Left colon (tissue), 2 donors: ENCODE results near the gene ATG16L2. TPM values are rescaled to one million over a fixed set of nuclear protein-coding genes. Genes with fewer than 3 reads are reported as not detected.
A peak's percentile ranks its signal among the peaks of the same experiment; 100 is the strongest.

Source experiments
- ATAC-seq: fragments of 200-7000 bp; cut with Tn5 transposase; one replicate; pipeline ENCODE4 v1.9.1; 2020; ENCODE audit warnings: mild to moderate bottlenecking, moderate library complexity
- DNase-seq, 2 donors: peaks; one replicate each; pipeline ENCODE4 v3.0.0-alpha.2; 2020
- intact Hi-C, 2 donors: fragments of 100-400 bp; cut with DNase I in 1 of 2; cut with micrococcal nuclease in 1 of 2; formaldehyde crosslinking; loops; one replicate each; pipeline versions ENCODE4 v1.11.2 to v1.14.0; 2022; cut with DNase I, micrococcal nuclease
- total RNA-seq, 2 donors: library from RNA; stranded (reverse); fragmentation: NEBNext Ultra II Directional; extraction: Animal tissue kit (Norgen Biotek cat#: 25700); gene quantifications; one replicate each; pipeline ENCODE4 v1.2.1, GENCODE V29; 2021
- donor health status: DM: no; HTN: no; CAD: no.
- donor health status: DM: yes; HTN: yes; CAD: no.

Gene ATG16L2
- total RNA-seq, 2 donors from 2014 or later: 44.4 to 54.2 TPM

DNA sequence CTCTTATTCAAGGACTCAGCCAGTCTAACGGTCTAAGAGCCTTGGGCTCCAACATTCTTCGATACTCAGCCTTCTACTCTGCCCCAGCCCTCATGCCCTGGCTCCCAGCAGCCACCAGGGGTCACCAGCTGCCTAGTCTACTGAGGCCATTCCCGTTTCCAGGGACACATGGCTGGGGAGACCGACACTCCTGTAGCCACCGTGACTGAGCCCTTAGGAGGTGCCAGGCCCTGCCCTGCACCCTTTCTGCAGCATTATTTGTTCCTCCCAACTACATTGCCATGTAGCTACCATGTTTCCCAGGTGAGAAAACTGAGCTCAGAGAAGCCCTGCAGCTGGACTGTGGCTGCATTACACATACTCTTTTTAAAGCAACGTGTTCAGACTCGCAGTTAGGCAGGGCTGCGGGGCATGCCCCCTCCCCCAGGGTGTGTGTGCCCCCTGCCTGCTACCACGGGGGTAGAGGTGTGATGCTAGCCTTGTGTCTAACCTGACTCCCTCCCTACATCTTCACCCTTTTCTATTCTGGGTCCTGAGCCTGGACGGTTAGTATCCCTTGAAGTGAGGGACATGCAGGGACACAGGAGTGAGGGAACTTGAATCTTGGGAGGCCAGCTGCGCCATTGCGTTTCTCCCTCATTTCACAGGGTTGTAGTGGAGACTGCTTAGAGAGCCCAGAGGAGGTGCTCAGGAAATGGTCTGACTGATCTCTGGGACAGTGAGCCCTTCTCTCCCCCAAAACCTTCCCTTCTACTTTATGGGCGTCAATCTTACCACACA is 17.5 kb downstream of the ATG16L2 start:
- peak; percentile 72 to 84 for DNase-seq
- intact Hi-C loops: loop anchor here in 1 of 2 donors (10.0 kb wide), 1 partner anchor 343 kb away; no protein-coding TSS in a partner anchor
- peak; percentile 89 for ATAC-seq

DNA sequence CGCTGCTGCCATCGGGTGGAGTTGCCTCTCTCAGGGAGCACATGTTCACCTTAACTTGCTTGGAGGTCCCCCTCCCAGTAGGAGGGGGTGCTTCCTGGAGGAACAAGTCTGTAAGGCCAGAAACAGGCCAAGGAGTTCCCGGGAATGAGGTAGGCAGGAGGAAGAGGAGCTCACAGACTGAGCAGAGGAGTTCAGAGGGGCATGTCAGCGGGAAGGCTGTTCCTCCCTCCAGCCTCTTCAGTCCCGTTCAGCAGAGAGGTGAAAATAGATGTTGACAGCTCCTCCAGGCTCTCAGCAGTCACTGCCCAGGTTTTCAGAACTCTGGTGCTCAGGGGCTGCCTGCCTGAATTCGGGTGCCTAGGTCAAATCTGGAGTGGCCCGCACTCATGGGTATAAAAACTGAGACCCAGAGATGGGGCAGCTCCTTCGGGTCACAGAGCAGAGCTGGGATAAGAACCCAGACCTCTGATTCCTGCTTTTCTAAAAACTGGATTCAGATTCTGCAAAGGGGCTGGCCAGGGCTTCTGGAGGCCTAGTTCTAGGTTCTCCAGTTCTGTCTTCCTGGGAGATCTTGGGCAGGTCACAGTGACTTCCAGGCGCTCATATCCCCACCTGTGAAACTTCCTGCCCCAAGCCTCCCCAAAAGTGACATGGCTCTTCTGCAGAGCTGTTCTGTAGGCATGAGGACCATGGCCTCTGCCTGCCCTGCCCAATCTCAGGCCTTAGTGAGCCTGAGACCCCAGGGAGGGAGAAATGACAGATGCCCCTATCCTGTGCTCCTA is 18.3 kb downstream of the ATG16L2 start:
- intact Hi-C loops: loop anchor here in 1 of 2 donors (10.0 kb wide), 1 partner anchor 342 kb away; no protein-coding TSS in a partner anchor
- ATAC-seq (no peak), DNase-seq (no peak)

DNA sequence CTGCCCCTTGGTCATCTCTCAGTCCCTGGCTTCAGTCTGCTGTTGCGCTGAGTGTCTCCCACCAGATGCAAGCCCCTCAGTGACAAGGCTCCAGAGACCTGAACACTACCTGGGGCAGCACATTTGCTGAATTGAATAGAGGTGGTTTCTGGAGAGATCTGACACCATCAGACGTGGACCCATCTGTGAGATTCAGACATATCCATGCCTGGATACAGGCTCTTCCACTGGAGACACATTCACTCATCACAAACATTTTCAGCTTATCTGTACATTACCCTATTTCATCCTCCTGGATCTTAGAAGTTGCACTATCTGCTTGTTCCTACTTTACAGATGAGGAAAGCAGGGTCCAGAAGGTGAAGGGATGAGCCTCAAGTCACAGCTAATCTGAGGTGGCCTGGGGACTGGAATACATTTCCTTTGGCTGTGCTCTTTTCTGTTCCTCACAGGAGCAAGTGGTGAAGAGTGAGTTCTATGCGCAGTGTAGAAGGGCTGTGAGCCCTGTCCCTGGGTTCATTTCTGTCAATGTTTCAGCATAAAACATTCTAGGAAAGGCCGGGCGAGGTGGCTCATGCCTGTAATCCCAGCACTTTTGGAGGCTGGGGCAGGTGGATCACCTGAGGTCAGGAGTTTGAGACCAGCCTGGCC is 19.0 kb downstream of the ATG16L2 start:
- DNase-seq: no peak
- intact Hi-C loops: loop anchor here in 1 of 2 donors (10.0 kb wide), 1 partner anchor 342 kb away; no protein-coding TSS in a partner anchor
- no peak for ATAC-seq

DNA sequence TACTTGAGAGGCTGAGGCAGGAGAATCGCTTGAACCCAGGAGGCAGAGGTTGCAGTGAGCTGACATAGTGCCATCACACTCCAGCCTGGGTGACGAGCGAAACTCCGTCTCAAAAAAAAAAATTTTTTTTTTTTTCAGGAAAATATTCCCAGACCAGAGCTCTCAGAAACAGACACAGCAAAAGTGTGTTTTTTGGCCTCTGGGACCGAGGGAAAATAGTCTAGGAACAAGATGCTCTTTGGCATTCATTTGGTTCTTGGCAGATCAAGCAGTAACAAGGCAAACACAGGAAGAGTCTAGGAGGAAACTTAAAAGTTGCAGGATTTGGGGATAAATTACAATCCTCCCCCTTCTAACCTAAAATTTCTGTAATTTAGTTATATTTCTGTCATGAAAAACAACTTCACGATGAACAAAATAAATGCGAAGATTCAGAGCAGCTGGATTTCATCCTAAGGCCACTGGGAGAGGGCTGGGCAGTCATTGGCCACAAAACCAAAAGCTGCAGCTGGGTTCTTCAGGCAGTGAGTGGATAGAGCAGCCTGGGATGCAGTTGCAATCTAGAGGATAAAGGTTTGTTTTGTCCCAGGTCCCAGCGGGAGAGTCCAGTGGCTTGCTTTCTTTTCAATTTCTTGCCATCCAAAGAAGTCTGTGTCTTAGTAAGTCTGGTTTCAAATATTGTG is 19.7 kb downstream of the ATG16L2 start:
- DNase-seq (no peak), ATAC-seq (no peak)
- intact Hi-C loops: loop anchor here in 1 of 2 donors (10.0 kb wide), 1 partner anchor 341 kb away; no protein-coding TSS in a partner anchor

DNA sequence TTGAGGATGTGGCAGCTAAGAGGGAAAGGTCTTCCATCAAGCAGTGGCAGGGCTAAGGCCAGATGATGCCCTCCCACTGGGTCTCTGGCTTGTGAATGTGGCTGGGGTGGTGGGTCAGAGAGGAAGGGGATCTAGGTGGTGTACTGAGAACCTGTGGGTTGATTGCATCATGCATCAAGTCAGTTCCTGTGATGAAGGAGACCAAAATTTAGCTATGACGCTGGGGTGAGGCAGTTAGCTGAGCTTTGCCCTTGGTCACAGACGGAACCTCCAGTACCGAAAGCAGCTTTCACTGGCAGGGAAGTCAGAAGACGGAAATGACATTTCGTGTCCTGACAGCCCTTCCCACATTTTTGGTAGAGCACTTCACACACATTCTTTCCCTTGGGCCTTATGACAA is 20.7 kb downstream of the ATG16L2 start:
- ATAC-seq (no peak), DNase-seq (no peak)
- intact Hi-C loops: loop anchor here in 1 of 2 donors (10.0 kb wide), 1 partner anchor 340 kb away; no protein-coding TSS in a partner anchor

DNA sequence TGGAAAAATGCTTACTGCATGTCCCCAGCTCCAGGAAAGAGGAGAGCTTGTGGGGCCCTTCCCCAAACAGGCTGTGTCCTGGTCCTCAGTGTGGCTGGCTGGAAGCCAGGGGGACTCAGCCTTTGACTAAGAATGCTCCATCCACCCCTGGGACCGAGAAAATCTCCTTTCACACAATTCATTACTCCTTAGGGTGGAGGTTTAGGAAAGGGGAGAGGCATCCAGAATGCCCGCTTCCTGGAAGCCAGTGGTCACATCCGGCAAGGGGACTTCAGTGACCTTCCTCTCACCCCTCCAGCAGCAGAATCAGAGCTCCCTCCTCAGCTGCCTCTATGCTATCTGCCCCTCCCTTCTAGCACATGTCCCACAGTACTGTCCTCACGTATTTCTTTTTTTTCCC is 21.9 kb downstream of the ATG16L2 start:
- DNase-seq (no peak), ATAC-seq (no peak)
- intact Hi-C loops: loop anchor here in 1 of 2 donors (10.0 kb wide), 1 partner anchor 339 kb away; no protein-coding TSS in a partner anchor

DNA sequence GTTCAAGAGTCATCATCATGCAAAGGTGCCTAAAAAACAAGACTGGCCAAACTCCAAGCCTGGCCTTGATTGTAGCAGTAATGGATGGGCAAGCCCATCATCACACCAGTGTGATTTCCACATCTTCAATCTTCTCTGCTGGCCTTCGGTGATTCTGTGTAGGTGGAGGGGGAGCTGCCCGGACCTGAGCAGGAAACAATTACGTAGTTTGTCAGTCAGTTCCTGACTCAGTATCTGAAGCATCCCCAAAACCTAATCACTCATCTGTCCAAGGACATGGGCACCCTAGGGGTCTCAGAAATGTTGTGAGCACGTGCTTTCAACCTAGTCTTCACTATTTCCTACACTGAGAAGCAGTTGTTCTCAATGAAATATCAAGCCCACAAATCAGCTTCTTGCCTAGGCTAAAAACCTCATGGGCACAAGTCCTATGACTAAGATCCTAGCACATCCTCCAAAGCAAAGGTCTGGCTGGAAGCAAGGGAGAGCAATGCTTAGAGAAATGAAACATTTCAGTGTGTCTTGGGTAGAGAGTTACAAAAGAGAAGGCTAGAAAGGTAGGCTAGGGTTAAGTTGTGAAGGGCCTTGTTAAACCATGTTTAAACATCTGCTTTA is 24.6 kb downstream of the ATG16L2 start:
- ATAC-seq (no peak), DNase-seq (no peak)
- intact Hi-C loops: loop anchor here in 1 of 2 donors (10.0 kb wide), 1 partner anchor 336 kb away; no protein-coding TSS in a partner anchor

DNA sequence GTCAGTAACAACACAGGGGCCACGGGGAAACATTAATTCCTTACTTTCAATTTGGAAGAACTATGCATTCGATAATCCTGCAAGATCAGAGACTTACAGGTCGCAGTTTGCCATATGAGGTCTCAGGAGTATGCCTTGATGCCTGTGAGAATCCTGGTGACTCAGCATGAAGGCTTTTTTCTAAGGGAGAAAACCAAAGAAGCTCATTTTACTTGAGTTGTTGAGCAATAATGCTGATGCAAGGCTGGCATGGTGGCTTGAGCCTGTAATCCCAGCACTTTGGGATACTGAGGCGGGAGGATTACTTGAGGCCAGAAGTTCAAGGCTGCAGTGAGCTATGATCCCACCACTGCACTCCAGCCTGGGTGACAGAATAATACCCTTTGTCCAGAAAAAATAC is 26.6 kb downstream of the ATG16L2 start:
- intact Hi-C loops: no loop called here
- DNase-seq: no peak
- no peak for ATAC-seq

DNA sequence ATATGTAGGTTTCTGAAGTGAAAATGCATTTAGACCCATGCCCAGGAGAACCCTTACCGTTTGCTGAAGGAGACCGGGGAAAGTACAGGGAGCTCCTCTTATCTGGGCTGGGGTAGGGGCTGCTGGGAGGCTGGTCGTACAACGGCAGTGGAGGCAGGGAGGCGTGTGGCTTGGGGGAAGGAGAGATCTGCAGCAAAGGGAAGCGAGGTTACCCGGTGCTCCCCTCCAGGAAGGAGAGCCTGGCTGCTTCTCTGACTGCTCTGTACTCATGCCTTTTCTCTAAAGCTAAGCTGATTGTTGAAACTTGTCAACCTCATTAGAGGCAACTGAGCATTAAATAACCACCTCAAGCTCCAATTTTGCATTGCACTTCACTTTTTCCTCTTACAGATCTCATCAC is 27.2 kb downstream of the ATG16L2 start:
- no peak for DNase-seq
- ATAC-seq: no peak
- intact Hi-C loops: no loop called here

DNA sequence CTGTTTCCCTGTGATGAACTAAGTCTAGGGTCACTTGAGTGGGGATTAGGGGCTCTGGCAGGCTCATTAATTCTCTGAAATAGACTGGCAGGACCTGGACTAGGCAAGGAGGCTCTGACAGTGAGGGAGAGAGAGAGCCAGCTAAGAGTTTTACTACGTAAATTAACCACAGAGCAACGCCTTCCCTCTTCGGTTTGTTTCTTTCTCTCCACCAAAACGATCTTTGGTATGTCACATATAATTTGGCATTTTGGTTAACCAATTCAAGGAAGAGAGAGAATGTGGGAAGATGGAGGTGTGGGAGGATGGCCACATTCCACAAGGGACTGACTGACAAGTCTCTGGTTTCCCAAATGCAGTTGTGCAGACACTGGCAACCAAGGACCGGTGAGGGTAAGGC is 27.9 kb downstream of the ATG16L2 start:
- intact Hi-C loops: no loop called here
- no peak for ATAC-seq
- DNase-seq: no peak

DNA sequence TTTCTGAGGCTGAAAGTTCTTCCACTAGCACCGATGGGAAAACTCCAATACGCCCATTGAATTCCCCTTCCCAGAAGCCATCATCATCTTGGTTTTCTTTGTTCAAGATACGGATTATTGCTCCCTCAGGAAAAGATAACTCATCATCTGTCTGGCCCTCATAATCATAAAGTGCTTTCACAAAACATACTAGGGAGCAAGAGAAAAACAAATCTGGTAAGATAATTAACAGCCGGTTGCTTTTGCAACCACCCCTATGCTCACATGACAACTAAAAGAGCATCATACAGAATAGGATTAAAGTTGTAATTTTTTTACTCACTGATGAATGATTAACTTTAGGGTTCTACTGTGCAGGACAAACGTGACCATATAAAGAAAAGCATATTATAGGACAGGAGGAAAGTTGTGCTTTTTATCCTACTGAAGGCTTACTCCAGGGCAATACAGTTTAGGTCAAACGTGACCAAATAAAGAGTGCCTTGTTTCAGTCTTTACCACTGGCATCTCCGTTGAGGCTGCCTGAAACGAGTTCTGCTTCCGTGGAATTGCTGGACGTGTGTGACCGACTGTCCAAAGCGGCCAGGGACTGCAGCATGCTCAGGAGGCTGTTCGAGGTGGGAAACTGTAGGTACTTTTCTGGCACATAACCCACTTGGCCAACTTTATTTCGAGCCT is 28.6 kb downstream of the ATG16L2 start:
- ATAC-seq: no peak
- intact Hi-C loops: no loop called here
- DNase-seq: no peak

DNA sequence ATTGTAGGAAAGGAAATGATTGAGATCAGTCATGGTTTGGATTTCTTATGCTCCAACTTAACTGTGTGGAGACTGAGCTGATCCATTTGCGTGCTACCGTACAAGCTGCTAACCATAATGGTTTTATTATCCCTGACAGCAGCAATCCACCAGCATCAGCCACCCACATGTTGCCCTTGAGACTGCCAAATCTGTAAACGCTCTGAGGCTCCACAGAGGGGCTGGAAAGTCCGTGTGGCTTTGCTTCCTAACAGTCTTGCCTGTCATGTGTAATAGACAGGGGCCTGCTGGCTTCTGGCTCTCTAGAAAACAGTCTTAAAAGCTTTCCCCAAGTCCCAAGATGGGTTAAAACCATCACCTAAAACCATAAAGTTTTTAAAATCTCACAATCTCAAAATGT is 30.1 kb downstream of the ATG16L2 start:
- ATAC-seq (no peak), DNase-seq (no peak)

DNA sequence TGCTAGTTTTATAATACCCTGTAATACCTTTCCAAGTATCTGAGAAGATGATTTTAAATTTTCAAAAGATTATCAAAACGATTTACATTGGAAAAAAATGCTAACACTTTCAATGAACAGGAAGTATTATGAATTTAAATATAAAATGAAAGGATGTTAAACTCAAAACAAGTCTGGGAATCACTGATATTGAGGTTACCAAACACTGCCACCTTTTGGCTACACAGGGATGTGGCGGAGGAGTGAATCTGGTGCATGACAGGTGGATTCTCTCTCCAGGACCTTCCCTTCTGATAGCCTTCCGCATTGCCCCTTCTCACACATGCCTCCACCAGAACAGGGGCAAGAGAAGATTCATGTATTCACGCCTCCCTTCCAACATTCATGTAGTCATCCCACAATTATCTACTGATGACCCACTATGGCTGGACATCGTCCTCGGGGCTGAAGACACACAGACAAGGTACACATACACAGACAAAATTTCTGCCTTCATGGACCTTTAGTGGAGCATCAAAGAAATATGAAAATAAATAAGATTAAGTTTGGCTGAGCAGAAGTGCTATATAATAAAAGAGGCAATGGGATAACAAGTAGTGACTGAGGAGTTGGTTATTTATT is 34.7 kb downstream of the ATG16L2 start:
- intact Hi-C loops: no loop called here
- no peak for DNase-seq
- ATAC-seq: peak; percentile 80

More for the DNA sequence above, 30.1 kb downstream of the ATG16L2 start:
- intact Hi-C loops: no loop called here

DNA sequence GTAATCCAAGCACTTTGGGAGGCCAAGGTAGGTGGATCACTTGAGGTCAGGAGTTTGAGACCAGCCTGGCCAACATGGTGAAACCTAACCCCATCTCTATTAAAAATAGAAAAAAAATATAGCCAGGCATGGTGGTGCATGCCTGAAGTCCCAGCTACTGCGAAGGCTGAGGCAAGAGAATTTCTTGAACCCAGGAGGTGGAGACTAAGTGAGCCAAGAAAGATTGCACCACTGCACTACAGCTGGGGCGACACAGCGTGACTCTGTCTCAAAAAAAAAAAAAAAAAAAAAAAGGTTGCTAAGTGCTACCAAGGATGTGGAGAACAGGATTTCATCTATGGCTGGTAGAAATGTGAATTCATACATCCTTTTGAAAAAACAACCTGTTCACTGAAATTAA is 36.6 kb downstream of the ATG16L2 start:
- intact Hi-C loops: no loop called here
- no peak for DNase-seq
- no peak for ATAC-seq

DNA sequence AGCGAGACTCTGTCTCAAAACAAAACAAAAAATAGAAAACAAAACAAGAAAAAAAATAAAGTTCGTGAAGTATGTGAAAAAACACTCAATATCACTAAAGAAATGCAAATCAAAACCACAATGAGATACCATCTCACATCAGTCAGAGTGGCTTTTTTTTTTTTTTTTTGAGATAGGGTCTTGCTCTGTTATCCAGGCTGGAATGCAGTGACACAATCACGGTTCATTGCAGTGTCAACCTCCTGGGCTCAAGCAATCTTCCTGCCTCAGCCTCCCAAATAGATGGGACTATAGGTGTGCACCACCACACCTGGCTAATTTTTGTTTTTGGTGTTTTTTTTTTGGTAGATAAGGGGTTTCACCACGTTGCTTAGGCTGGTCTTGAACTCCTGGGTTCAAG is 37.5 kb downstream of the ATG16L2 start:
- DNase-seq (no peak), ATAC-seq (no peak)
- intact Hi-C loops: no loop called here

DNA sequence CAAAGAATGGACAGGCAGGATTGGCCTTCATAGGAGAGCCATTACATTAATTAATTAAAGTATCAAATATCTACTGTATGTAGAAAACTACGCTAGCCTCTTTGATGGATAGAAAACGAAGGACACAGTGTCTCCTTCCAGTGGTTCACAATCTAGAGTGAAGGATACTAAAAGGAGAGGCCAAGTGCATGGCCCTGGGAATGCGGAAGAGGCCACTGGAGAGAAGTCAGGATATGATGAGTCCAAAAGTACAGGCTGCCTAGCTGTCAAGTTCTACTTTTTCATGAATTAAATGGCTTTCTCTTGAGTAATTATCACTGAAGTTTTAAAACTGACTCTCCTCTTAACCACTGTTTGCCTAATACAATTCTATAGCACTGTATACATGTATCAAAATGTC is 41.9 kb downstream of the ATG16L2 start:
- intact Hi-C loops: no loop called here
- ATAC-seq: no peak
- DNase-seq: no peak

DNA sequence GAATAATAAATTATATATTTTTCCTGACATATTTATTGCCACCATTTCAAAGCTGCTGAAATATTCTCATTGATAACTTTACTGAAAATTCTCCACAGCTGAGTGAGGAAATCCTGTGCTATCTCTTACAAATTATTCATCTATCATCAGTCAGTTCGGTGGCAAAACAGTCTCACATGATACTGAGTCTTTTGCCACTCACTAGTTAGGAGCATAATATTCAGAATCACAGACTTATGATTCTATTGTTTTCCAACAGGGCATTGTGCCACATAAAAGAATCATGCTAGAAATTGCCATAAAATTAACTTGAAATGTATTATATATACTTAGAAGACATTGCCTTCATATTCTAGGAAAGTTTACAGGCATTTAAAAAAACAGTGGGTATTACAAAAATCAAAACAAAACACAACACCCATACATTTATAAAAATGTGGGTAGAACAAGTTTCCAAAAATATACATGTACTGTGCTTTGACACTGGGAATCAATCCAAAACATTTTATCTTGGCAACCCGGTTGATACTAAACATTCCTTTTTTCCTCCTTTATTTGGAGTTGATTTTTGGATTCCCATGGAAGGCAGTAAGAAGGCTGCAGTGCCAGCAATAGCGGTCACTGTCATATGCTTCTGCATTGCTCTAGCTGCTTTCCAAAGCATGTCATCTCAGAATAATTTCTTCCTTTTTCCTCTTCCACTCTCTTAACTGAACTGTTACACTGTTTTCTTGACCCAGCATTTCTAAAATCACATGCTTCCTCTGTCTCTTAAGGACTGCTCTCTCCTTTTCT is 42.5 kb downstream of the ATG16L2 start:
- intact Hi-C loops: no loop called here
- DNase-seq: no peak
- ATAC-seq: no peak
